Uterus (tissue), 2 donors: ENCODE measurements around the gene ATP6AP1.

Experiments
- CTCF ChIP-seq, 4 experiments: fragments of 200-600 bp in 2 of 4; fragments of 450-650 bp in 2 of 4; sonication (generic) in 2 of 4; IDR thresholded peaks; one replicate each; pipeline ENCODE4 v1.5.1; 2016 to 2019; ENCODE audit warnings: antibody characterized with exemption in 4 of 4, mild to moderate bottlenecking in 2 of 4, moderate library complexity in 1 of 4
- POLR2A ChIP-seq, 2 donors: fragments of 450-650 bp; IDR thresholded peaks; one replicate each; pipeline ENCODE4 v1.6.1; 2016; ENCODE audit warnings: antibody characterized with exemption in 2 of 2, mild to moderate bottlenecking in 1 of 2, moderate library complexity in 1 of 2

DNA sequence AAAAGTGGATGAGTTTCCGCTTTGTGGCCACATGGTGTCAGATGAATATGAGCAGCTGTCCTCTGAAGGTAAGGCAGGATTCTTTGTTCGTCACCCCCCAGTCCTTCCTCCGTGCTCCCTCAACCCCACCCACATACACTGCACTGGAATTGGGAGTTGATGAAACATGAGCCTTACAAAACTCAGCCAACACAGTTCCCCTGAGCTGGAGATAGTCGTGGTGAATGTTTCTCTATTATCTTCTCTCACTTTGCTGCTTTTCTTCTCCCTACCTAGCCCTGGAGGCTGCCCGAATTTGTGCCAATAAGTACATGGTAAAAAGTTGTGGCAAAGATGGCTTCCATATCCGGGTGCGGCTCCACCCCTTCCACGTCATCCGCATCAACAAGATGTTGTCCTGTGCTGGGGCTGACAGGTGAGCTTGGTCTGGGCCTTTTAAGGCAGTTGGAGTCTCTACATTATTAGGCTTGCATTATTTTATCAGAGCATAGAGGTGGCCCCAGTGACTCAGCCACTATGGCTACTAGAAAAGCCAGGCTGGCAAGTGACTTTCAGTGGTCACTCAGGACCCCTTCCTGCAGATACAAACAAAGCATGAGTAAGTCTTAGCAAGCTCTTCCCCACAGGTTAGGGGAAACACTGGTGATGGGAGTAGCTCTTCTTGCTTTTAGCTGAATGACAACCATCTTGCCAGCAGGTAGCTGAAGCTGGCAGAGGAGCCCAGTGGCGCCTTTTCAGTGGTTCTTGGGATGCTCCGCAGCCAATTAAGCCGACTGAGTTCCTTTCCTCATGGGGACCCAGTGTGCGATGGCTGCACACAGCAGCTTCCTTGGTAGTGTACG, 28.7 kb upstream of the ATP6AP1 start:
- TF ChIP-seq CTCF (IDR thresholded peaks at IDR 0.05) (no peak), POLR2A (IDR thresholded peaks at IDR 0.05) (no peak)
